ENCODE results near the gene SUCLG2. TPM values are rescaled to one million over a fixed set of nuclear protein-coding genes. Genes with fewer than 3 reads are reported as not detected.
A peak's percentile ranks its signal among the peaks of the same experiment; 100 is the strongest.

SUCLG2 gene, protein sequence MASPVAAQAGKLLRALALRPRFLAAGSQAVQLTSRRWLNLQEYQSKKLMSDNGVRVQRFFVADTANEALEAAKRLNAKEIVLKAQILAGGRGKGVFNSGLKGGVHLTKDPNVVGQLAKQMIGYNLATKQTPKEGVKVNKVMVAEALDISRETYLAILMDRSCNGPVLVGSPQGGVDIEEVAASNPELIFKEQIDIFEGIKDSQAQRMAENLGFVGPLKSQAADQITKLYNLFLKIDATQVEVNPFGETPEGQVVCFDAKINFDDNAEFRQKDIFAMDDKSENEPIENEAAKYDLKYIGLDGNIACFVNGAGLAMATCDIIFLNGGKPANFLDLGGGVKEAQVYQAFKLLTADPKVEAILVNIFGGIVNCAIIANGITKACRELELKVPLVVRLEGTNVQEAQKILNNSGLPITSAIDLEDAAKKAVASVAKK
- 10 to 100 TPM; 63.1 to 70.9 (median 66.9) TPM for total RNA-seq
- 100 to 1,000 TPM in 2 of 3 donors, 10 to 100 TPM in 1; 72.1 to 289 (median 194) TPM for polyA plus RNA-seq

DNA sequence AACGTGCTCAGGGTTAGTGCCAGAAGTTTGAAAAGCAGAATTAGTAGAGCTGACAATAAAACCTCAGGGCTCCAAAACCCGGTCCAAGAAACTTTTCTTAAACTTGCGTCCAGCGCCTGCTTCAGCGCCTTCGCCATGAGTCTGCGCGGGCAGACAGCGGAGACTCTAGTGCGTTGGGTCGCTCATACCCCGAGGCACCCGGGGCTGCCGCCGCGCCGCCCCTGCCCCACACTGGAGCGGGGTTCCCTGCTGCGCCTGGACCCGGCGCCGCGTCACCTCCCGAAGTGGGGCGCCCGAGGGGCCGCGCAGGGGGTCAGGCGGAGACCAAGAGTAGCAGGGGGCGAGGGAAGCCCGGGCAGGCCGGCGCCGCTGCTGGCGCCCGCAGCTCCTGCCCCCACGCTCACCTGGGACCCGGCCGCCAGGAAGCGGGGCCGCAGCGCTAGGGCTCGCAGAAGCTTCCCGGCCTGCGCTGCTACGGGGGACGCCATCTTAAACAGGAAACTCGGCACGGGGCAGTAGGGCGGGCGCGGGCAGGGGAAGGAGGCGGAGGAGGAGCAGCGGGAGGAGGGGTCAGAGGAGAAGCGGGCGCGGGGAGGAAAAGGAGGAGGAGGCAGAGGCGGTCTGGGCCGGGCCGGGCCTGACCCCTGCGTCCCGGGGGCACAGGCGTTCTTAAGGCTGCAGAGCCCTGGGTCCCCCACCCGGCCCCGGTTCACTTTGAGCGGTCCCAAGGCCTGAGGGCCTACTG, at the start of gene SUCLG2:
Gene SUCLG2, minus strand, starts transcription at position 514 of the 745 bp plus-strand sequence. Its CDS starts 26 bp downstream, at position 488.
- H3K27ac ChIP-seq, result peak within 1 kb of the TSS; percentile 94 to 98 (median 96)
- TF ChIP-seq, protein P1, sequence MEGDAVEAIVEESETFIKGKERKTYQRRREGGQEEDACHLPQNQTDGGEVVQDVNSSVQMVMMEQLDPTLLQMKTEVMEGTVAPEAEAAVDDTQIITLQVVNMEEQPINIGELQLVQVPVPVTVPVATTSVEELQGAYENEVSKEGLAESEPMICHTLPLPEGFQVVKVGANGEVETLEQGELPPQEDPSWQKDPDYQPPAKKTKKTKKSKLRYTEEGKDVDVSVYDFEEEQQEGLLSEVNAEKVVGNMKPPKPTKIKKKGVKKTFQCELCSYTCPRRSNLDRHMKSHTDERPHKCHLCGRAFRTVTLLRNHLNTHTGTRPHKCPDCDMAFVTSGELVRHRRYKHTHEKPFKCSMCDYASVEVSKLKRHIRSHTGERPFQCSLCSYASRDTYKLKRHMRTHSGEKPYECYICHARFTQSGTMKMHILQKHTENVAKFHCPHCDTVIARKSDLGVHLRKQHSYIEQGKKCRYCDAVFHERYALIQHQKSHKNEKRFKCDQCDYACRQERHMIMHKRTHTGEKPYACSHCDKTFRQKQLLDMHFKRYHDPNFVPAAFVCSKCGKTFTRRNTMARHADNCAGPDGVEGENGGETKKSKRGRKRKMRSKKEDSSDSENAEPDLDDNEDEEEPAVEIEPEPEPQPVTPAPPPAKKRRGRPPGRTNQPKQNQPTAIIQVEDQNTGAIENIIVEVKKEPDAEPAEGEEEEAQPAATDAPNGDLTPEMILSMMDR (IDR thresholded peaks at IDR 0.05), result no peak
- TF ChIP-seq POLR2AphosphoS5 (IDR thresholded peaks at IDR 0.05), result peak; percentile 39 to 67 (median 56)
- peak in 1 of 2 donors; percentile 40 for TF ChIP-seq POLR2A (IDR thresholded peaks at IDR 0.05)
- no peaks in the 10 kb centered on the region for H3K27me3 ChIP-seq
- H3K9me3 ChIP-seq, result no peaks in the 10 kb centered on the region
- 0 to 1% methylated on average over 66 of the region's 66 CpGs for WGBS, 2 donors
- intact Hi-C loops (cut with DNase I), result loop anchor here (10.0 kb wide), 1 partner anchor 659 kb away; the partner anchor contains the start of gene KBTBD8
- peaks cover 0 to 38% (median 19%) of the 10 kb centered on the region in 4 donors for H3K4me1 ChIP-seq
- DNase-seq, result peak; percentile 96
- no peaks in the 10 kb centered on the region for H3K36me3 ChIP-seq
- peak within 1 kb of the TSS; percentile 84 to 98 (median 92) for H3K4me3 ChIP-seq

DNA sequence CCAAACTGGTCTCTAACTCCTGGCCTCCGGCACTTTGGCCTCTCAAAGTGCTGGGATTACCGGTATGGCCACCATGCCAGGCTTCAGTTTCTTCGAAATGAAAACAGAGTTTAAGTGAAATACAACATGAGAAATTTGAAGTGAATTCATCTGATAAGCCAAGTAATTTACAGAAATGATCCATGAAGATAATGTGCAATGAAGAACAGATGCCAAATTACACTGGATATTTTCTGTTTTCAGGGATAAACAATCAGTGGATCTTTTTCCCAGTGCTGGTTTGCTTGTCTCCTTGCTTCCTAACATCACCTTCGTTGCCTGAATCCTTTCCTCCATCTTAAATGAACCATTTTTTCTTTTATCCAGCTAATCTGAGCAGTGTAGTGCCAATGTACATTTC, 46.2 kb upstream of the SUCLG2 start:
- H3K9me3 ChIP-seq, result no peaks in the 10 kb centered on the region
- TF ChIP-seq EP300 (IDR thresholded peaks at IDR 0.05) (no peak), POLR2A (IDR thresholded peaks at IDR 0.05) (no peak), POLR2AphosphoS5 (IDR thresholded peaks at IDR 0.05) (no peak)
- TF ChIP-seq, protein P1 (IDR thresholded peaks at IDR 0.05), result no peak
- WGBS, 2 donors, result 42 to 78% methylated on average over 4 of the region's 4 CpGs
- DNase-seq, result no peak
- H3K27ac ChIP-seq, result no peak overlapping the region
- H3K4me1 ChIP-seq, result peaks cover 0 to 12% (median 4%) of the 10 kb centered on the region in 4 donors
- no peaks in the 10 kb centered on the region for H3K27me3 ChIP-seq
- intact Hi-C loops (cut with DNase I), result no loop called here
- no peaks in the 10 kb centered on the region for H3K36me3 ChIP-seq
- no peak overlapping the region for H3K4me3 ChIP-seq

DNA sequence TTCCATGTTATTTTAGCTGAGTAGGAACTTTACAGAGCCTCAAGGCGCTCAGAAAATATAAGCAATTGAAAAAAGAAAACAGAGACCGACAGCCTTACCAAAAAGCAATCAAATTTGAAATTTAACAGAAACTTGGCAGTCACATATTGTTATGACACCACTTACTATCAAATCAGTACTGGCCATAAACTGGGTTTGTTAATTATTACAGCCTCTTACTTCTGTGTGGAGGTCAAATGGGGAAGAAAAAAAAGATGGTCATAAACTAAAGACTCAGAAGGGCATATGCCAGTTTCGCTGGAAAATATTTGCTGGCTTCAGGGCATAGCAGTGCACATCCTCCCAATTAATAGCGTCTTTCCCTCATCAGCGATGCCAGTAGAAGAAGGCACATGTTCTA, 45.5 kb upstream of the SUCLG2 start:
- intact Hi-C loops (cut with DNase I), result no loop called here
- peak in 1 of 4 donors; percentile 25 for TF ChIP-seq POLR2AphosphoS5 (IDR thresholded peaks at IDR 0.05)
- TF ChIP-seq, protein P1 (IDR thresholded peaks at IDR 0.05), result no peak
- TF ChIP-seq POLR2A (IDR thresholded peaks at IDR 0.05), result no peak
- TF ChIP-seq EP300 (IDR thresholded peaks at IDR 0.05), result no peak
- WGBS, 2 donors, result 19 to 65% methylated on average over 5 of the region's 5 CpGs
- Histone ChIP-seq H3K4me3 (no peak overlapping the region), H3K36me3 (no peaks in the 10 kb centered on the region), H3K27ac (no peak overlapping the region), H3K4me1 (peaks cover 0 to 12% (median 4%) of the 10 kb centered on the region in 4 donors), H3K9me3 (no peaks in the 10 kb centered on the region), H3K27me3 (no peaks in the 10 kb centered on the region)
- no peak for DNase-seq

DNA sequence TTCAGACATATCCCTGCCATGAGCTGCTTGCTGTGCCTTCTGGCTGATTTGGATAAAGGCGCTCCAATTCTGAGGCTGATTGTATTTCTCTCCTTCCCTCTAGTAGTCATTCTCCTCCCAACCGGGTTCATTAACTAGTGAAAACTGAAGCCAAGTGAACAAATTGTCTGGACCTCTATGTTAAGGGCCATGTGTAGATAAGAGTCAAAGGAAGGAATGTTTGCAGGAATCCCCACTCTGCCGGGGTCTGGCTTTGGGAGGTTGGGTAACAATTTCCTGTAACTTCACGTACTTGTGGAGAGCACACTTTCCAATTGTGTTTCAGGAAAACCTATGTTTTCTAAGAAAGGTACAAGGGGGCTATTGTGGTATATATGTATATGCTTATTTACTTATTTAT, 38.2 kb upstream of the SUCLG2 start:
- Histone ChIP-seq H3K27me3 (no peaks in the 10 kb centered on the region), H3K9me3 (no peaks in the 10 kb centered on the region), H3K4me1 (no peaks in the 10 kb centered on the region), H3K4me3 (no peak overlapping the region), H3K36me3 (no peaks in the 10 kb centered on the region), H3K27ac (no peak overlapping the region)
- intact Hi-C loops (cut with DNase I), result no loop called here
- TF ChIP-seq, protein P1 (IDR thresholded peaks at IDR 0.05), result no peak
- TF ChIP-seq POLR2A (IDR thresholded peaks at IDR 0.05), result no peak
- TF ChIP-seq POLR2AphosphoS5 (IDR thresholded peaks at IDR 0.05), result no peak
- TF ChIP-seq EP300 (IDR thresholded peaks at IDR 0.05), result no peak
- 73 to 89% methylated on average over 4 of the region's 4 CpGs for WGBS, 2 donors
- DNase-seq, result no peak
